Fibroblast of upper back skin (primary cell): Measurements from ENCODE around the gene CLTRN.
"Not testable (repeated sequence)": the region's sequence is repeated elsewhere in the genome, so short reads cannot be mapped to it uniquely, and the experiment has no call there.

Experiments used
- DNase-seq: peaks from one replicate; pipeline ENCODE4 v3.0.0-alpha.2; 2013

Gene CLTRN, protein sequence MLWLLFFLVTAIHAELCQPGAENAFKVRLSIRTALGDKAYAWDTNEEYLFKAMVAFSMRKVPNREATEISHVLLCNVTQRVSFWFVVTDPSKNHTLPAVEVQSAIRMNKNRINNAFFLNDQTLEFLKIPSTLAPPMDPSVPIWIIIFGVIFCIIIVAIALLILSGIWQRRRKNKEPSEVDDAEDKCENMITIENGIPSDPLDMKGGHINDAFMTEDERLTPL

DNA sequence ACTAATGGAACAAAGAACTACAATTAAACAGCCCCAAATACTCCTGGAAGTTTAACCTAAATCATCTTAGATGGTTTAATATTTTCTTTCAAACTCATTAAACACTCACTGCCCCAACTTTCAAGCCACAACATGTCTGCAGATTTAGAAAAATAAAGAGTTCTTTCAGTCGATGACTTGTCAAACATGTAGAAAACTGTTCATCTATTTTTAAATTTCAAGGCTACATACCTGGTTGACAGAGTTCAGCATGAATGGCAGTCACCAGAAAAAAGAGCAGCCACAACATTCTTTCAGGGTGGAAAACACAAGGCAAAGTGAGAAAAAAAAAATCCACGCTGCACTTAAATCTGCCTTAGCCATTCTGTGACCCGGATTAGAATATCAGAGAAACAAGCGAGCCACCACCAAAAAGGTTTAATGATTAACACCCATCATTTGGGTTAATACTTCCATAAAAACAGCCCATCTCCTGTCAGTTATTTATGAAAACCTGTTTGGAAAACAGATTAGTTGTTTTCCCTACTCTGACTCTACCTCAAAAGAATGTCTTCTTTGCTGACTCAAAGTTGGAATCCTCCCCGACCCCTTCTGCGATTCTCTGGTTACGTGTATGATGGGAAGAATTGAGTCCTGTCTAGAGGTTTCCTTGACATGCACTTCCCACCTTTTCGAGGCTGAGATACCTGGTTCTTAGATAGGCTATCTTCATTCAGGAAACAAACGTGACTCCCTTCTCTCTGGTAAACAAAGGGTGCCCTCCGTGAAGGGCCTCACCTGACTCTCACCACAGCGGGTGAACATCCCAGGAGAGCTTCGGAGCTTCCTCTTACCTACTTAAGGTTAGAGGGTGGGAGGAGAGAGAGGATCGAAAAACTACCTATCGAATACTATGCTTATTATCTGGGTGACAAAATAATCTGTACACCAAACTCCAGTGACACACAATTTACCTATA, at the start of gene CLTRN:
CLTRN (minus strand) TSS at position 319 of the 958 bp plus-strand sequence; CDS start at position 289, 30 bp downstream.
- DNase-seq, result no peak

DNA sequence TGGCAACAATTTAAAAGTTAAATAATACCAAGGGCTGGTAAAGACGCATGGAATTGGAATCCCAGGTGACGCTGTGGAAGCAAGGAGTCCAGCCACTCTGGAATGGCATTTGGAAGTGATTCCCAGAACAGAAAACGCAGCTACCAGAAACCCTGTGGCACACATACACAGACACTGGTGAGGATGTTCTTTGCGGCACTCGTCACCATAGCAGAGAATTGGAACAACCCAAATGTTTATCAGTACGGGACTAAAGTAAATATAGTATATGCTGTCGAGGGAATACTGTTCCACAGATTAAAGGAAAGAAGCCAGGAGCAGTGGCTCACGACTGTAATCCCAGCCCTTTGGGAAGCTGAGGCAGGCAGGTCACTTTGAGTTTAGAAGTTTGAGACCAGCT, 39.7 kb upstream of the CLTRN start:
- not testable (repeated sequence) for DNase-seq

DNA sequence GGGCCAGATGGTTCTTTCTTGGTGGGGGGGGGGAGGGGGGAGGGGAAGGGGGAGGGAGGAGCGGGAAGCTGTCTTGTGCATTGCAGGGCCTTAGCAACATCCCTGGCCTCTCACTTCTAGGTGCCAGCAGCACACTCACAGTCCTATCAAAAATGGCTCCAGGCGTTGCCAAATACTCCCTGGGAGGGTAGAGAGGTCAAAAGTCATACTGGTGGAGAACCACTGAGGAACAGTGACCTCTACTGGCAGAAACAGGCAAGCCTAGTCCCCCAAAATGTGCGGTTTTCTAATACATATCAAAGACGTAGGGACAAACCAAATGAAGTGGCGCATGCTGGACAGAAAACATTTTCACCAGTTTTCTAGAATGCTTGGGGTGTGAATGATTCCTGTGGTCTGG, 39.2 kb upstream of the CLTRN start:
- DNase-seq, result not testable (repeated sequence)

DNA sequence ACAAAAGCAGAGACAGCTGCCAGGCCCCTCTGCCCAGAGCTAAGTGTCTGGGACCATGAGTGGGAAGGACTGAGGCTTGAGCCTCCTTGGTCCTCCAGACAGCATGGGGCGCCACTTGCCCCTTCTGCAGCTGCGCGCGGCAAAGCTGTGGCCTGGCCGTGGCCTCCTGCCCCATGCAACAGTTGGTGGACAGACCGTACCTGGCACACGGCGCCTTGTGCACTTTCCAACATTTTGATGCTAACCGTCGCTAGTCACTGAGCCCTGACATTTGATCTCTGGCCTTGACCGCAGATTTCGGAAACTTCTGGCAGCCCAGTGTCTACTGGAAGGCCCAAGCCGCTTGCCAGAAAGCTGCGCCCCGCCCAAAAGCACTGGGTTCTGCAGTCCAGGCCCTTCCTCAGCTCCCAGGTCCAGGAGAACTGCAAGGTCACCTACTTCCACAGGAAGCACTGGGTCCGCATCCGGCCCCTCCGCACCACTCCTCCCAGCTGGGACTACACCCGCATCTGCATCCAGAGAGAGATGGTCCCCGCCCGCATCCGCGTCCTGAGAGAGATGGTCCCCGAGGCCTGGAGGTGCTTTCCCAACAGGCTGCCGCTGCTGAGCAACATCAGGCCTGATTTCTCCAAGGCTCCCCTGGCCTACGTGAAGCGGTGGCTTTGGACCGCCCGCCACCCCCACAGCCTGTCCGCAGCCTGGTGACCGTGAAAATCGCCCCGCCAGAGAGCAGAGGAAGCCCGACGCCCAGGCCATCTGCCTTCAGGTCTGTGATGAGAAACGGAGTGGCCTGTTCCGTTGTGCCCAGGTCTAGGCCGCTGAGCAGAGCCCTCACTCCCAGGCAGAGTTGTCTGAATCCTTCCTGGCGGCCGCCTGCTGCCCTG, 38.1 kb upstream of the CLTRN start:
- no peak for DNase-seq

DNA sequence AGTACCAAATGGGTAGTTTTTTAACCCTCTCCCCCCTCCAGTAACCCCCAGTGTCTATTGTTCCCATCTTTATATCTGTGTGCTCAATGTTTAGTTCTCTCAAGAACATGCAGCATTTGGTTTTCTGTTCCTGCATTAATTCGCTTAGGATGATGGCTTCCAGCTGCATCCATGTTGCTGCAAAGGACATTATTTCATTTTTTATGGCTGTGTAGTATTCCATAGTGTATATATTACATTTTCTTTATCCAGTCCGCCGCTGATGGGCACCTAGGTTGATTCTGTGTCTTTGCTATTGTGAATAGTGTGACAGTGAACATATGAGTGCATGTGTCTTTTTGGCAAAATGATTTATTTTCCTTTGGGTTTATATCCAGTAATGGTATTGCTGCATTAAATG, 31.9 kb upstream of the CLTRN start:
- no peak for DNase-seq

DNA sequence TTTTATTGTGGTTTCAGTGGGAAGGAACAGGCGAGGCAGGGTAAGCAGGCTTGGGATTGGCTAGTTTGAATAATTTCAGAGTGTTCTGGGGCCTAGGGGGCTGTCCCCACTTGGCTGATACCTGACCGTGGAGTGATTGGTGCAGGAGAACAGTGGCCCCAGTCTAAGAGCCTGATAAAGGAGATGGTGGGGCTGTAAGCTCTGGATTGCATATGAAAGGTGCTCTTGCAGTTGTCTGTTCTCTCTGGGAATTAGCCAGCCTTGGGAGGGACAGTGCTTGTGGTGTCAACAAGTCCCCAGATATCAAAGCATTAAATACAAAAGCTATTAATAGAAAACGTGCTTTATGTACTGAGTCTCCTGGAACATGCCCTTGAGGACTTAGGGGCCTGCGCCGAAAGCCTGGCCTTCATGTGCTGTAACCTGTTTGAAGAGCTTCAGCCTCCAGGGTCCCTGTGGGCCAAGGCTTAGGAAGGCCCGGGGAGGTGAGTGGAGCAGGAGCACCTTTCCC, 30.4 kb upstream of the CLTRN start:
- DNase-seq, result no peak

DNA sequence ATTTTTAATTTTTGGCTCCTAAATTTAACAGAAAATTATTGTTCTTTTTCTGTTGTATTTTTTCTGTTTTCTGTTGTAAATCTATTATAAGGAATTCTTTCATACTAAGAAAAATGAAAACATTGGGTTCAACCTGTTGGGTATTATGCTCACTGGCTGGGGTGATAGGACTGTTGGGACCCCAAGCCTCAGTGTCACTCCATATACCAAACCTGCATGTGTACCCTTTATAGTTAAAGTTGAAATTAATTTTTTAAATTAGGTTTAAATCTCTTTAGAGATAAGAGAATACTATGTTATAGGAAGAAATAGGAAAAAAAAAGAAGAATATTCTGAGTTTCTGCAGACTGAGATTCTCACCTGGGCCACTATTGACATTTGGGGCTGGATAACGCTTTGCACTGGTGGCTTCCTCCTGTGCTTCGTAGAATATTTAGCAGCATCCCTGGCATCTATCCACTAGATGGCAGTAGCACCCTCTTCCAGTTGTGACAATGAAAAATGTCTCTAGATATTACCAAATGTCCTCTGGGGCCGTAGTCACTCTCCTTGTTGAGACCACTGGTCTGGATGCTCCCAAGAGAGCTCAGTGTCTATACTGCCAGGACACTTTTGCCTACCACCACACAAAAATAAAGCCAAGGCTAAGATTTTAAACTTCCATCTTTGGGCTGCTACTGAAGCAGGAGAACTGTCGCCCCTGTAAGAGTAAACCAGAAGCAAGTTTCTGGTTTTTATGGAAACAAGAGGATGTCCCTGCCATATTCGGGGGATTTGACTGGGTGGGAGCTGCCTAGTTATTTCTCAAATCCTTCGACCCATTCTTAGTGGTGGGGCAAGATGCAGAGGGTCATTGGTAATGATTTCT, 22.4 kb upstream of the CLTRN start:
- peak; percentile 39 for DNase-seq

DNA sequence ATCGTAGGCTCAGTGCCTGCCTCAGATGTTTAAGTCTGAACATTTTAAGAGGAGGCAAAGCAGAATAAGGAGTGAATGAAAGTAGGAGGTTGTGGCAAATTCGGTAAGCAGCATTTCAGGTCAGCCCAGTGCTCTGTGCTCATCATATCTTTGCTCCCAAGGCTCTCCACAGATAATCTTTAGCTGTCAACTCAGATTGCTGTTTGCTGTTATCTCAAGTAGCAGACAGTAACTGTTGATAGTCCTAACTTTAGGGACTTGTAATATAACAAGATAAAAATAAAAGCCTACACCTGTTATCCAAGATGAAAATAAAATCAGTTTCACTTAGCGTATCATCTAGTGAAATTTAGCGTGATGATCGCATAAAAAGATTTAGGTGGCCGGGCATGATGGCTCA, 18.6 kb upstream of the CLTRN start:
- no peak for DNase-seq

DNA sequence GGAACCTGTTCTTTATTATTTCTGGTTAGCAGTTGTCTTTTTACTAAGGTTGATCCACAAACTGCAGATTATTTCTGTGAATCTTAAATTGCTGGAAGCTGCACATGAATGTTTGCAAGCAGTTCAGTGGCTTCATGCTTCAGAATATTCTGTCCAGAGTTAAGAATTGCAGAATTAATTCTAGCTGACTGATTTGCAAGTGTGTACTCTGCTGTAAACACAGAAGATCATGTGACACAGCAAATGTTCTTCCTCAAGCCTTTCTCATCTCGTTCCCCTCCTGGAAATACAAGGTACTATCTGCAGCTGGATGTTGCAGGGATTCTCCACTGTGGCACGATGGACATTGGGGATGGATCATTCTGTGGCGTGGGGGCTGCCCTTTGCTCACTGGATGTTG, 16.8 kb upstream of the CLTRN start:
- DNase-seq, result no peak

DNA sequence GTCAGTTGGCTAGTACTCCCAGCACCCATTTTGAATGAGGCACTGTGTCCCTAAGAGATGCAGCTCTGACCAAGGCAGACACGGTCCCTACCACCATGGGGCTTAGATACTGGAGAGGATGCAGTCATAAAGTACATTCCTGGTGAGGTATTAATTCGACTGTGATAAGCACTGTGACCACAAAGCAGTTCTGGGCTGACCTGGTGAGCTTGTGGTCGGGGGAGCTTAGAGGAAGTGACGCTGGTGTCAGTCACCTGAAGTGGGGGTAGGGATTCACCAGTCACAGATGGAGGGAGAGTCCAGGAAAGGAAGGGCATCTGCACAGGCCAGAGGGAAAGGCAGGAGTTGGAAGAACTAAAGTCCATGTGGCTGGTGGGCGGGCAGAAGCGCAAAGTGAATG, 15.8 kb upstream of the CLTRN start:
- peak; percentile 5 for DNase-seq

DNA sequence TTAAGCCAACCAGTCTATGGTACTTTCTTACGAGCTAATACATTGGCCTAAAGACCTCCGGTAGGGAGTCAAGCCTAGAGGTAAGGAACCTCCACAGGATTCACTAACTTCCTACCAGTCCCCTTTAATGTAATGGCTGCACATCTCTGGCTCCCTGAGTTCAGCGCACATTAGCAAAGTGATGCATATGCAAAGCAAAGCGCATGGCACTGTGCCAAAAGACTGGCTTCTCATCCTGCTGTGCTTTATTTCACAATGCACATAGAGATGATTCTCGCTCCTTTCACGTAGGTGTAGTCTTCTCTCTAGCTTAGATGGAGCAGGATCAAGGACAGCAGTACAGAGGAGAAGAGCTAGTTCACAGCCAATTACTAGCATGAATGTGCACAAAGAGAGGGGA, 14.6 kb upstream of the CLTRN start:
- peak; percentile 0 for DNase-seq

DNA sequence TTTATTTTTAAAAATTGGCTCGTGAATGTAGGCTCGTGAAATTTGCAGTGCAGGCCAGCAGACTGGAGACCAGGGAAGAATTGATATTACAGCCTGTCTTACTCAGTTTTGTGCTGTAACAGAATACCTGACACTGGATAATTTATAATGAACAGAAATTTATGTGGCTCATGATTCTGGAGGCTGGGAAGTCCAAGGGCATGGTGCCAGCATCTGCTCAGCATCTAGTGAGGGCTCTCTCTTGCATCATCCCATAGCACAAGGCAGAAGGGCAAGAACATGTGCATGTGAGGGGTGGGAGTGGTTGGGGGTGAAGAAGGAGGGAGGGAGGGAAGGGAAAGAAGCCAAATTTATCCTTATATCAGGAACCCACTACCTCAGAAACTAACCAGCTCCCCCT, 13.7 kb upstream of the CLTRN start:
- DNase-seq, result peak; percentile 1

DNA sequence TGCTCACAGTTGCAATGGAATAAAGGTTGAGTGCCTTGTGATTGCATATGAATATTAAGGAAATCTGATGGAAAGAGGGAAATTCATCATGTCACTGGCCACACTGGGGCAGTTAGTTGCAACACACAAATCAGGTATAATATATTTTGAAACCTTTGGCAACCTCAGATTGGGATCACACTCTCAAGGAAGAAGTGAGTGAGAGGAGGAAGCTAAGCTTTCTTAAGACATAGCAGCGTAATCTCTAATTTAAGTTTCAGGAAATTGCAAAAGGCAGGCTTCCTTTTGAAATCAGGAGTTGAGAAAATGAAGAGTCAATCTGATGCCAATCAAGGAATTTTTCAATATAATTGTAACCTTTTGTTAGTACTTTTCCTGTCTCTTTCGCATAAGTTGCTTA, 12.3 kb upstream of the CLTRN start:
- no peak for DNase-seq

DNA sequence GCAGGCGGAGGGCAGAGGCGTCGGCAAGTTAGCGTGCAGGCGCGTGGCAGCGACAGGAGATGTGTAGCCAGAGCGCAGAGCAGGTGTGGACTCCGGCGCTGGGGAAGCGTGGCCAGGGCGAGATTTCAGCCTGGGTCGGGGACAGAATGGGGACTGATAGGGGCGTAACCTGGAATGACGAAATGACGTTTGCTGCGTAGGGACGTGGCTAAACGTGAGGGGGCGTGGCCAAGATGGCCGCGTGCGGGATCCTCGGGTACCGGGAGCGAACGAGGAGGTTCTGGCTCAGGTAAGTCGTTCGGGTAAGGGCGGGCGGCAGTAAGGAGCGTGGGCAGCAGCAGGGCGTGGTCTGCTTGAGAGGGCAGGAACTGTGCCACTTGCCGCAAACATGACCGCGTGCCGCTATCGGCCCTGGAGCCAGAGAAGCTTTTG, 10.9 kb upstream of the CLTRN start:
- DNase-seq, result no peak

DNA sequence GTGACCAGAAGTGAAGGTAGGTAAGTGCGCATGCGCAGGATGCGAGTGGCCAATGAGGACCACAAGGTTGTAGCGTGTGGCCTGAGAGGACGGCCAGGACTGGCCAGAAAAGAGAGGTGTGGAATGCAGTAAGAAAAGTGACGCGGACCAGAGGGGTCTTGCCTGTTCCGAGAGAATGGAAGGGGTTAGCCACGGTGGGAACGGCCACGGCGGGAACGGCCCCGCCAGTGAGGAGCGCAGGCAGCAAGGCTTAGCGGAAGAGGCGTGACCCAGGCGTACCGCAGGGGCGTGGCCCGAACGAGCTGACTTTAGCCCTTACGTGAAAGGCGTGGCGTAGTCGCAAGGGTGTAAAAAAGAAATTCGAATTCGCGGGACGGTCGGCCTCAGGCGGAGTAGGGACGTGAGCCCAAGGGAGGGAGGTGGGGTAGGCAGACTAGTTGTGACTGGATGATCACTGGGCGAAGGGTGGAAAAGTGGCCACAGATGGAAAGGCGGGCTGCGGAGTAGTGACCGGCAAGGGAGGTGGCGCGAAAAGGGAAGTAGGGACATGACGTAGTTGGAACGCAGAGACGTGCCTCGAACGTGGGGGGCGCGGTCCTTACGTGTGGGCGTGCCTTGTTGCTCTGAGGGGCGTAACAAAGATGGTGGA, 10.4 kb upstream of the CLTRN start:
- peak; percentile 90 for DNase-seq

DNA sequence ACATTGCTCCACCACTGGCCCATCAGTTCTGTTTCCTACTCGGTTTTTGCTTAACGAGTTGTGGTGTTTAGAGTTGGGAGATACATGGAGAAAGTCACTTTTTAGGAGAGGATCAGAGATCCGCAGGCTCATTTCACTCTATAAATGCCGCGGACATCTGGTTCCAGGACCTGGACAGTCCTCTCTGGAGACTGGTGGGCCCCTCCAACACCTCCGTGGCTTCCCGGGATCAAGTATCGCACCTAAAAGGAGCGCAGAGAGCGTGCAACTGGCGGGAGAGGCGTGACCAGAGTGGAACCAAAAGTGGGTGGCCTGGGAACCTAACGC, 9.9 kb upstream of the CLTRN start:
- no peak for DNase-seq

DNA sequence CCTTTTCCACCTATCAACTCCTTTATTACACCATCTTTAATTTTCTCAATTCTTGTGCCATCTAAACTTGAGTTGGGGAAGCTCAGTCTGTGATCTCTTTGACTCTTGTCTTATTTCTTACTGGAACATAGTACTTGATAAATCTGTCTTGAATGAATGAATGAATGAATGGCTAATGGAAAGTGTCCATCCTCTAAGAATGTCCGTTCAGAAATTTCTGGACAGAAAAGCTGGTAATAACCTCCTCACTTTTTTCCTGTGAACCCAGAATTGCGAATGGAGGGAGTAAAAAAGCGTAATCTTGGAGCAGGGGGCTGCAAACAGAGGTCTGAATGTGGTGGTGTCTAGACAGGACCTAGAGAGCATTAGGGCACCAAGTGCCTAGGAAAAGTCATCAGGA, 9.4 kb upstream of the CLTRN start:
- DNase-seq, result peak; percentile 0

DNA sequence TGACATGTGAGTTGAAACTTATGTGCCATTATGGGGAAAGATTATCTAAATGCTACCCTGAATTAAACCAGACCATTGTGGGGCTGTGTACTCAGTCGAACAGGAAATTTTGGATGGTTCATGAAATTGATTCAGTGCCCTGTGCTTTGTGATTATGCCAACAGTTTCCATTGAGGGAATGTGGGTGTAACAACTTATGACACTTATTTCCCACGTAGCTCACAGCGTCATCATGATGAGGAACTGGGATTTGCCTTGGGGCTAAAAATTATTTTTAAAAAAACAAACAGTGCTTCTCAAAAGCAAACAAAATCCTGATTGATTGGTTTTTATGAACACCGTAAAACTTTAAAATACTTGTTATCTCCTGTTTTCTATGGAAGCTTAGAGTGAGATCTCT, 8.3 kb upstream of the CLTRN start:
- DNase-seq, result no peak

DNA sequence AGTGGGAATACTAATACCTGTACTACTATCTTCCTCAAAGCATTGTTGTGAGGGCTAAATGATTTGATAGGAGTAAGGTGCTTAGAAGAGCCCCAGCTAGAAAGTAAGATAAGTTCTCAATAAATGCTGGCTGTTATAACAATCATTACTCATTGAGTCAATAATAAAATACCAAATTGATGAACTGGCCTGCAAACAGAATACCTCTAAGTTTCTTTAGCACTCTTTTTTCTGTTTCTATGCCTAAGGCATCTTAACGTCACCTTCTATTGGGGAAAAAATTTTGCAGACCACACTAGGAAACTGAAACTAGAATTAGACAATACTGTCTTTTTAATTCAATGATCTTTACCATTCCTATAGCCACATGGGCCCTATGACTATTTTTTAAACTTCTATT, 1.2 kb downstream of the CLTRN start:
- DNase-seq, result no peak

DNA sequence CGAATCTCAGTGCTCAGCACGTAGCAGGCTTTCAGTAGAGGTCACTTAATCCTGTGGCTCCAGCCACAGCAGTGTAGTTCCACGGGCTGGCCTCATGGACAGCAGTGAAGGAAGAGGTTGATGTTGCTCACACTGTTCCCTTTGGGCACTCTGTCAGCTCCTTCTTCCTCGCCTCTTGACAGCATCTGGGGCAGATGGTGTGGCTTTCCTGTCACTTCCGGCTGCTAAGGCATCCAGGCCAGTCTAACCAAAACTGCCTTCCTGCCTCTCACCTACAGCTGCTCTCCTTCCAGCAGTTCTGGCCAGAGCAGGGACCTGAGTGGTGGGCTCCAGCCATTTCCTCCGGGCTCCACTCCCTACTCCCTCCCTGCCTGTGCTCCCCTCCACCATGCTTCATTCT, 9.8 kb downstream of the CLTRN start:
- DNase-seq, result not testable (repeated sequence)

DNA sequence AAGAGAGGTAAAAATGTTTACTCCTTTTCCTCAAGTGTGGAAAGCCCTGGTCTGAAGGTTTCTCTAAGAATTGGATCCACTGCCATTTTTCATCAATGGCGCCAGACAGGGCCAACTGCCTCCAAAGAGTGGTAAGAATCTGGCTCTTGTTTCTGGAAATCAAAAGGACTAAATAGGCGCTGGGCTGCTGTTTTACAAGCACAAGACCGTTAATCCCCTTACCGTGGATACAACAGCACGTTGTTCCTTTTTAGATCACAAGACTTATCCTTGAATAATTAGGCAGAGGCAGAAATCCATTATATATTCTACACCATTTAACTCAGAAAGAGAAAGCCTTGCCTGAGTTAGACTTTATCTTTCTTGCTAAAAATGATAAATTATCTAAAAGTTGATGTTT, 10.6 kb downstream of the CLTRN start:
- DNase-seq, result no peak

DNA sequence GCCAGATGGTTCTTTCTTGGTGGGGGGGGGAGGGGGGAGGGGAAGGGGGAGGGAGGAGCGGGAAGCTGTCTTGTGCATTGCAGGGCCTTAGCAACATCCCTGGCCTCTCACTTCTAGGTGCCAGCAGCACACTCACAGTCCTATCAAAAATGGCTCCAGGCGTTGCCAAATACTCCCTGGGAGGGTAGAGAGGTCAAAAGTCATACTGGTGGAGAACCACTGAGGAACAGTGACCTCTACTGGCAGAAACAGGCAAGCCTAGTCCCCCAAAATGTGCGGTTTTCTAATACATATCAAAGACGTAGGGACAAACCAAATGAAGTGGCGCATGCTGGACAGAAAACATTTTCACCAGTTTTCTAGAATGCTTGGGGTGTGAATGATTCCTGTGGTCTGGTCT, 17.1 kb downstream of the CLTRN start:
- DNase-seq, result not testable (repeated sequence)
